ENCODE data around the gene PCDH12.
A peak's percentile ranks its signal among the peaks of the same experiment; 100 is the strongest.

Gene PCDH12

DNA sequence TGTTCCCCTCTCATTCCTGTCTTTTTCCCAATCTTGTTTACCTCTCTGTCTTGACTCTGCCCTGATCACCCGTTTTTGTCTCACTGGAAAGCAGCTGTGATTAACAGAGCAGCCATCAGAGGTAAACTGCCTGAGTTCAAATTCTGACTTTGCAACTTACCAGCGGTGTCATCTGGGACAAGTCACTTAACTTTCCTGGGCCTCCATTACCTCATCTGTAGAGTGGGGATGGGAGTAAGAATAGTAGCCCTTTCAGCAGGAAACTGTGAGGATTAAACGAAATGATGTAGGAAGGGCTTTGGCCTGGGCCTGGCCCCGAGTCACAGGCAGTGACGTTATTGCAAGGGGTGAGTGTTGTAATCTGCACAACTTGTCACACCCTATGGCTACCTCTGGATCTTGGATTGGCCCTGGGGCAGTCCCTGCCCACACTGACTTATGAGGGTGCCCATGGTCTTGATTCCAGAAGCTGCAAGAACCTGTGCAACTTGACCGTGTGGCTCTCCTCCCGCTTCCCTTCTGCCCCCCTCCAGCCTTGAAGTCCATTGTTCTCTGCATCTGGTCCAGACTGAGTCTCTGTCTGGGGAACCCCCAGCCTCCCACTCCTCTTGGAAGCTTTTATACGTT, 657 bp upstream of the PCDH12 start:
- Histone ChIP-seq H3K4me3 (ENCODE audit: low read length, poor library complexity, severe bottlenecking) (peak overlapping the region; percentile 73), H3K9me2 (replicated peaks; ENCODE audit: low read depth, low read length) (no peaks in the 10 kb centered on the region), H3K36me3 (ENCODE audit: insufficient read depth, low read length) (no peaks in the 10 kb centered on the region), H3K9ac (ENCODE audit: low read depth, low read length, poor library complexity, severe bottlenecking) (peak overlapping the region; percentile 73), H2AFZ (ENCODE audit: low read length) (peak overlapping the region; percentile 73), H3K4me2 (ENCODE audit: low read depth, low read length, poor library complexity, severe bottlenecking) (peak overlapping the region; percentile 88), H3K4me1 (ENCODE audit: insufficient read depth, low read length, poor library complexity, severe bottlenecking) (peaks cover 43% of the 10 kb centered on the region), H3K9me3 (ENCODE audit: insufficient read depth, low read depth, low read length) (no peaks in the 10 kb centered on the region), H4K20me1 (ENCODE audit: insufficient read depth, low read length, poor library complexity, severe bottlenecking) (no peaks in the 10 kb centered on the region), H3K79me2 (ENCODE audit: insufficient read depth, low read length) (no peaks in the 10 kb centered on the region), H3K27me3 (ENCODE audit: insufficient read depth, low read length, poor library complexity, severe bottlenecking) (no peaks in the 10 kb centered on the region), H3F3A (ENCODE audit: low read depth) (no peaks in the 10 kb centered on the region)
- TF ChIP-seq, protein P1, sequence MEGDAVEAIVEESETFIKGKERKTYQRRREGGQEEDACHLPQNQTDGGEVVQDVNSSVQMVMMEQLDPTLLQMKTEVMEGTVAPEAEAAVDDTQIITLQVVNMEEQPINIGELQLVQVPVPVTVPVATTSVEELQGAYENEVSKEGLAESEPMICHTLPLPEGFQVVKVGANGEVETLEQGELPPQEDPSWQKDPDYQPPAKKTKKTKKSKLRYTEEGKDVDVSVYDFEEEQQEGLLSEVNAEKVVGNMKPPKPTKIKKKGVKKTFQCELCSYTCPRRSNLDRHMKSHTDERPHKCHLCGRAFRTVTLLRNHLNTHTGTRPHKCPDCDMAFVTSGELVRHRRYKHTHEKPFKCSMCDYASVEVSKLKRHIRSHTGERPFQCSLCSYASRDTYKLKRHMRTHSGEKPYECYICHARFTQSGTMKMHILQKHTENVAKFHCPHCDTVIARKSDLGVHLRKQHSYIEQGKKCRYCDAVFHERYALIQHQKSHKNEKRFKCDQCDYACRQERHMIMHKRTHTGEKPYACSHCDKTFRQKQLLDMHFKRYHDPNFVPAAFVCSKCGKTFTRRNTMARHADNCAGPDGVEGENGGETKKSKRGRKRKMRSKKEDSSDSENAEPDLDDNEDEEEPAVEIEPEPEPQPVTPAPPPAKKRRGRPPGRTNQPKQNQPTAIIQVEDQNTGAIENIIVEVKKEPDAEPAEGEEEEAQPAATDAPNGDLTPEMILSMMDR (conservative IDR thresholded peaks at IDR 0.05; ENCODE audit: low read length): no peak
- TF ChIP-seq EZH2phosphoT487 (IDR thresholded peaks at IDR 0.05; ENCODE audit: borderline replicate concordance): no peak

DNA sequence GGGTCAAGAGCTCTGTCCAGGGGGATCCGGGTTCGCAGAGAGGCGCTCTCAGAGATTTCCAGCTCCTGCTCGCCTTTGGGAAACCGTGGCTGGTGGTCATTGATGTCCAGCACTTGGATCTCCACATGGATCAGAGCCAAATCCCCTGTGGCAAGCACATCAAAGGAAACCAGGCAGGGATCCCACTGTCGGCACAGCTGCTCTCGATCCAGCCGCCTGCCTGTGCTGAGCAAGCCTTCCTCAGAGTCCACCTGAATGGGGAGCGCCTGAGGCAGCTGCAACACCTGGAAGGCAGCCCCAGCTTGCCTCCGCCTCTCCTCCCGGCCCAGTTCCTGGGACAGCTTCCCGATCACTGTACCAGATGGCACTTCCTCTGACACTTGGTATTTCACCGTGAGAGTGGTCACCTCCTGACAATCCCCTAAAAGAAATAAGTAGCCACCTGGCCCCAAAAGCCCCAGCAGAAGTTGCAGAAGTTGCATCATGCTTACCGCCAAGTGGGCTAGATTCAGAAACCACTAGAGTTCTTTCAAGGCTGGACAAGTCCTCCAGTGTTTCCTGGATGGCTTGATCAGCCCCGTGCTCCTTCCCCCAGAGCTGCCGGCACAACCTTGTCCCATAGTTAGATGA, 520 bp downstream of the PCDH12 start:
- H3K4me2 ChIP-seq (ENCODE audit: low read depth, low read length, poor library complexity, severe bottlenecking): peak overlapping the region; percentile 88
- TF ChIP-seq EZH2phosphoT487 (IDR thresholded peaks at IDR 0.05; ENCODE audit: borderline replicate concordance): no peak
- TF ChIP-seq, protein P1 (conservative IDR thresholded peaks at IDR 0.05; ENCODE audit: low read length): no peak
- peak overlapping the region; percentile 73 for H3K9ac ChIP-seq (ENCODE audit: low read depth, low read length, poor library complexity, severe bottlenecking)
- H3F3A ChIP-seq (ENCODE audit: low read depth): no peaks in the 10 kb centered on the region
- H4K20me1 ChIP-seq (ENCODE audit: insufficient read depth, low read length, poor library complexity, severe bottlenecking): no peaks in the 10 kb centered on the region
- peaks cover 45% of the 10 kb centered on the region for H3K4me1 ChIP-seq (ENCODE audit: insufficient read depth, low read length, poor library complexity, severe bottlenecking)
- no peak overlapping the region; the same call in 1 of the 2 replicates for H2AFZ ChIP-seq (ENCODE audit: low read length)
- H3K4me3 ChIP-seq (ENCODE audit: low read length, poor library complexity, severe bottlenecking): peak overlapping the region; percentile 73
- no peaks in the 10 kb centered on the region for H3K27me3 ChIP-seq (ENCODE audit: insufficient read depth, low read length, poor library complexity, severe bottlenecking)
- H3K9me3 ChIP-seq (ENCODE audit: insufficient read depth, low read depth, low read length): no peaks in the 10 kb centered on the region
- H3K79me2 ChIP-seq (ENCODE audit: insufficient read depth, low read length): no peaks in the 10 kb centered on the region
- no peaks in the 10 kb centered on the region for H3K36me3 ChIP-seq (ENCODE audit: insufficient read depth, low read length)
- H3K9me2 ChIP-seq (replicated peaks; ENCODE audit: low read depth, low read length): no peaks in the 10 kb centered on the region

DNA sequence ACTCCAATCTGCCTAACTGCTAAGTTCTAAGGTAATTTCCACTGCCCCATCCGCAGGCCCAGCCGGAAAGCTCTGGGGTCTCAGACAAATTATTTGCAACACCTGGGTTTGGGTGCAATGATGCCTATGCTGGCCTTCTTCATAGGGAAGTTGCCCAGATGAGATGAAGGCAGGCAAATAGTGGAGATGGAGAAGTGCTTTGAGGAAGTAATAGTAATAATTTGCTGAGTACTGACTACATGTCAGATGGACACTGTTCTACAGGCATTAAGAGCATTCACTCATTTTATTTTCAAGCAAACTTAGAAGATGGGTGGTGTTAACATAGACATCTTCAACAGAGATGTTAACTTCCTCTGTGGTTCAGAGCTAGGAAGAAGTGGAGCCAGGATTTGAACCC, 3.8 kb downstream of the PCDH12 start:
- Histone ChIP-seq H3K9me2 (replicated peaks; ENCODE audit: low read depth, low read length) (no peaks in the 10 kb centered on the region), H4K20me1 (ENCODE audit: insufficient read depth, low read length, poor library complexity, severe bottlenecking) (no peaks in the 10 kb centered on the region), H3K4me3 (ENCODE audit: low read length, poor library complexity, severe bottlenecking) (no peak overlapping the region), H3K27me3 (ENCODE audit: insufficient read depth, low read length, poor library complexity, severe bottlenecking) (no peaks in the 10 kb centered on the region), H3K4me1 (ENCODE audit: insufficient read depth, low read length, poor library complexity, severe bottlenecking) (peaks cover 36% of the 10 kb centered on the region), H3K36me3 (ENCODE audit: insufficient read depth, low read length) (no peaks in the 10 kb centered on the region), H3K4me2 (ENCODE audit: low read depth, low read length, poor library complexity, severe bottlenecking) (peak overlapping the region; percentile 11), H2AFZ (ENCODE audit: low read length) (no peak overlapping the region), H3F3A (ENCODE audit: low read depth) (no peaks in the 10 kb centered on the region), H3K9me3 (ENCODE audit: insufficient read depth, low read depth, low read length) (no peaks in the 10 kb centered on the region), H3K79me2 (ENCODE audit: insufficient read depth, low read length) (no peaks in the 10 kb centered on the region), H3K9ac (ENCODE audit: low read depth, low read length, poor library complexity, severe bottlenecking) (no peak overlapping the region)
- no peak for TF ChIP-seq EZH2phosphoT487 (IDR thresholded peaks at IDR 0.05; ENCODE audit: borderline replicate concordance)
- TF ChIP-seq, protein P1 (conservative IDR thresholded peaks at IDR 0.05; ENCODE audit: low read length): no peak

Data from Loucy (cell line).